MM.1S (cell line): Measurements from ENCODE around the gene FOXC1.

Experiments
- EZH2 ChIP-seq: fragments of 300-600 bp; sonication (generic); optimal IDR thresholded peaks from 2 replicates; pipeline ENCODE3; 2017; ENCODE audit warnings: low read depth, mild to moderate bottlenecking, antibody characterized with exemption, low read length, mixed read lengths
- TF ChIP-seq, protein P1 (sequence below): fragments of 300-600 bp; sonication (generic); IDR thresholded peaks from 2 replicates; pipeline ENCODE4 v1.5.1; 2016; ENCODE audit warnings: antibody characterized with exemption, low read length, mixed read lengths

GRCh38 chr6:1611322-1611571, 1.5 kb downstream of the FOXC1 start:
- TF ChIP-seq, protein P1, sequence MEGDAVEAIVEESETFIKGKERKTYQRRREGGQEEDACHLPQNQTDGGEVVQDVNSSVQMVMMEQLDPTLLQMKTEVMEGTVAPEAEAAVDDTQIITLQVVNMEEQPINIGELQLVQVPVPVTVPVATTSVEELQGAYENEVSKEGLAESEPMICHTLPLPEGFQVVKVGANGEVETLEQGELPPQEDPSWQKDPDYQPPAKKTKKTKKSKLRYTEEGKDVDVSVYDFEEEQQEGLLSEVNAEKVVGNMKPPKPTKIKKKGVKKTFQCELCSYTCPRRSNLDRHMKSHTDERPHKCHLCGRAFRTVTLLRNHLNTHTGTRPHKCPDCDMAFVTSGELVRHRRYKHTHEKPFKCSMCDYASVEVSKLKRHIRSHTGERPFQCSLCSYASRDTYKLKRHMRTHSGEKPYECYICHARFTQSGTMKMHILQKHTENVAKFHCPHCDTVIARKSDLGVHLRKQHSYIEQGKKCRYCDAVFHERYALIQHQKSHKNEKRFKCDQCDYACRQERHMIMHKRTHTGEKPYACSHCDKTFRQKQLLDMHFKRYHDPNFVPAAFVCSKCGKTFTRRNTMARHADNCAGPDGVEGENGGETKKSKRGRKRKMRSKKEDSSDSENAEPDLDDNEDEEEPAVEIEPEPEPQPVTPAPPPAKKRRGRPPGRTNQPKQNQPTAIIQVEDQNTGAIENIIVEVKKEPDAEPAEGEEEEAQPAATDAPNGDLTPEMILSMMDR = no peak
- no peak for TF ChIP-seq EZH2
